GM10248 (cell line): ENCODE data around the gene GRAPL.
"Not testable (repeated sequence)": the region's sequence is repeated elsewhere in the genome, so short reads cannot be mapped to it uniquely, and the experiment has no call there.

Experiments
- CTCF ChIA-PET: fragments of 300-600 bp; sonication (Branson Sonifier 250); formaldehyde crosslinking; extraction: SDS; loops from one replicate; lab custom pipeline; 2021; ENCODE audit warnings: antibody characterized with exemption; lab: Yijun Ruan, JAX
- POLR2A ChIA-PET: fragments of 350-650 bp; sonication (Branson Sonifier 250); formaldehyde crosslinking; extraction: SDS; loops from one replicate; lab custom pipeline; 2020; ENCODE audit warnings: antibody characterized with exemption; lab: Yijun Ruan, JAX
- DNase-seq: peaks from one replicate; pipeline ENCODE4 v3.0.0; 2012; ENCODE audit errors: extremely low spot score

The GRAPL gene

DNA sequence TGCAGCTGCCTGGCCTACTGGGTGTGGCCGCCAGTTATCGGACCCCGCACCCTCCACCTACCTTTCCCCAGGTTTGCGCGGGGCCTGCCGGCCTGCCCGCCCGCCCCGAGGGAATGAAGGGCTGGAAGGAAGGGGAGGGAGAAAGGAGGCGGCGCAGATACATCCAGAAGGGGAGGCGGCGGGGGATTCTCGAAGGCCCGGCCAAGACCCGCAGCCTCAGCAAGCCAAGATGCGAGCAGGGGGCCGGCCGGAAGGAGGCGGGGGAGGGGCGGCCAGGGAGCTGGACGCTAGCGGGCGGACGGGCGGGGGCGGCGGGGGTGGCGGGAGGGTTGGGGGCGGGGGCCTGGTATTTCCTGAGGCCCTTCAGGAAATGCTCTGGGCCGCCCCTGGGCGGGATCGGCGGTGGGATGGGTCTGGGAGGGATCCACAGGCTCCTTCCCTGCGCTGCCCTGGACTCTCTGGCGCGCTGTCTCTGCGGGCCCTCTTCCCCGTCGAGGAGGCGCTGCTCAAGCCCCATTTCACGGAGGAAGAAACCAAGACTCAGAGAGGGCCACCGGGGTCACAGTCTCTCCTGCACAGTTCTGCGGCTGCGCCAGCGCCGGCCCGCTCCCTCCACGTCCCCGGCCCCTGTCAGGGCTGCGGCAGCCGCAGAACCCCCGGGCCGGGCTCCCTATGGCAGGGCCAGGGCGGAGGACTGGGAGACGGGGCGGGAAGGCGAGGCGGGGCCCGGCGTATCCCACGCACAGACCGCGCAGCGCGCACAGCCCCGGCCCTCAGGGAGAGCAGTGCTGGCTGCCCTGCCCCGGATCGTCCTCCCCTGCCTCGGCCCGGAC is 35.2 kb downstream of the GRAPL start:
- POLR2A ChIA-PET, DNase-seq, CTCF ChIA-PET: not testable (repeated sequence)

- CTCF ChIA-PET, DNase-seq, POLR2A ChIA-PET: not testable (repeated sequence)
Observed at GRCh38 chr17:19174422-19174821, 47.0 kb downstream of the GRAPL start.

DNA sequence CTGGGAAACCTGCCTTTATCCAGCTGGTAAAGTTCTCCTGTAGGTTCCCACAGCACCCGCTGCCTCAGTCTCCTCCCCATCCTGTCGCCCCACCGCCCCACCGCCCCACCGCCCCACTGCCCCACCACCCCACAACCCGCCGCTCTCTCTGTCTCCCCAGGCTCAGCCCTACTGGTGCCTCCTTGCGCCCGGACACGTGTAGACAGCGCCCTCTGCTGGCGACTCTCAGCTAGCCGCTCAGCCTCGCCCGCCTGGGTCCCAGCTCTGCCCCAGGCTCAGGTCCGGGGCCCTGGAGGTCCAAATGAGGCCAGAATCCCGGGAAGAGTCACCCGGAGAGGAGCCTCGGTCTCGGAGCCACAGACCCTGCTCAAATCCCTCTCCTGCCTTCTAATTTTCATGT is 48.0 kb downstream of the GRAPL start:
- POLR2A ChIA-PET, result not testable (repeated sequence)

DNA sequence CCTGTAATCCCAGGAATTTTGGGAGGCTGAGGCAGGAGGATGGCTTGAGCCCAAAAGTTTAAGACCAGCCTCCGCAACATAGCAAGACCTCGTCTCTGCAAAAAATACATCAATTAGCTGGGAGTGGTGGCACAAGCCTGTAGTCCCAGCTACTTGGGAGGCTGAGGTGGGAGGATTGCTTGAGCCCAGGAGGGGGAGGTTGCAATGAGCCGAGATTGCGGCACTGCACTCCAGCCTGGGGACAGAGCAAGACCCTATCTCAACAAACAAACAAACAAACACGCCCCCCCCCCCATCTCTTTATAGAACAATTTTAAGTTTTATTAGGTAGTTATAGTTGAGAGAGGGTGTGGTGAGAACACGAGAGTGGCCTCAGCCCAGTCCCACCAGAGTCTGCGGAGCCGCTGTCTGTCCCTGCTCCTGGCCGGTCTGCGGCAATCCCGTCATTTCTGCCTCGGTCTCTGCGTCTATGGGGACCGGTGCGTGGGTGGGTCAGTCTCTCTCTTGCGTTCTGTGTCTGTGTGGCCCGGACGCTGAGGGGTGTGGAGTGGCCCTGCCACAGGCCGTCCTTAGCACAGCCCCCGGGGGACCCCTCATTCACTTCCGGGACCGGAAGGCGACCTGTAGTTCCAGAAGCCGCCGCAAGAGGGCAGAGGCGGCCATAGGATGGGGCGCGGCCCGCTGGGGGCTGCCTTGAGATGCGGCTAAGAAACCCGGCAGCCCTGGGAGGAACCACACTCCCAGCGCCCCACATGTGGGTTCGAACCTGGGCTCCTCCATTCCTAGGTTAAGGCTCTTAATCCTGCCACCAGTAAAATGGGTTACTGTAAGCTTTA is 53.9 kb downstream of the GRAPL start:
- DNase-seq, CTCF ChIA-PET, POLR2A ChIA-PET: not testable (repeated sequence)

More for the DNA sequence above, 48.0 kb downstream of the GRAPL start:
- DNase-seq, CTCF ChIA-PET: not testable (repeated sequence)

DNA sequence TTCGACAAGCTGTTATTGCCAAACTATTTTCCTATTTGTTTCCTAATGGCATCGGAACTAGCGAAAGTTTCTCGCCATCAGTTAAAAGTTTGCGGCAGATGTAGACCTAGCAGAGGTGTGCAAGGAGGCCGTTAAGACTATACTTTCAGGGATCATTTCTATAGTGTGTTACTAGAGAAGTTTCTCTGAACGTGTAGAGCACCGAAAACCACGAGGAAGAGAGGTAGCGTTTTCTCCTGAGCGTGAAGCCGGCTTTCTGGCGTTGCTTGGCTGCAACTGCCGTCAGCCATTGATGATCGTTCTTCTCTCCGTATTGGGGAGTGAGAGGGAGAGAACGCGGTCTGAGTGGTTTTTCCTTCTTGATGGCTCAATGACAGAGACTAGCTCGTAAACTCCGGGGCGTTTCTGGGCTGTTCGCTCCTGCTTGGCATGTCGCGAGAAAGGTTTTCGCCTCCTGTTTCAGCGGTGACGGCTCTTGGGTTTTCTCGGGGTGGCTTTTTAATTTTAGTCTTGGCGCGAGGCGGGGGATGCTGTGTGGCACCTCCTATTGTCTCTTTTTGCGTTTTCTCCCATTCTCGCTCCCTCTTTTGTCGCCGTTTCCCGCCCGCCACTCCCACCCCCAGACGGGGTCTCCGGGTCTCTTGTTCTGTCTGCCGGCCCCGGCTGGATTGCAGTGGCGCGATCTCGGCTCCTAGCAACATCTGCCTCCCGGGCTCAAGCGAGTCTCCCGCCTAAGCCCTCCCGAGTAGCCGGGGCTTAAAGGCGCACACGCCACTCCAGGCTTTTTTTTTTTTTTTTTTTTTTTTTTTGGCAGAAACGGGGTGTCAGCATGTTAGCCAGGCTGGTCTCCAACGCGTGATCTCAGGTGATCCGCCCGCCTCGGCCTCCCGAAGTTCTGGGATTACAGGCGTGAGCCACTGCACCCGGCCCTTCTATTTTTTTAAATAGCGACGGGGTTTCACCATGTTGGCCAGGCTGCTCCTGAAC is 60.8 kb downstream of the GRAPL start:
- CTCF ChIA-PET, DNase-seq, POLR2A ChIA-PET: not testable (repeated sequence)

- DNase-seq, CTCF ChIA-PET, POLR2A ChIA-PET: not testable (repeated sequence)
Observed at GRCh38 chr17:19188870-19189708, 61.7 kb downstream of the GRAPL start.

GRCh38 chr17:19189781-19190405 is 62.5 kb downstream of the GRAPL start:
- DNase-seq, CTCF ChIA-PET, POLR2A ChIA-PET: not testable (repeated sequence)

DNA sequence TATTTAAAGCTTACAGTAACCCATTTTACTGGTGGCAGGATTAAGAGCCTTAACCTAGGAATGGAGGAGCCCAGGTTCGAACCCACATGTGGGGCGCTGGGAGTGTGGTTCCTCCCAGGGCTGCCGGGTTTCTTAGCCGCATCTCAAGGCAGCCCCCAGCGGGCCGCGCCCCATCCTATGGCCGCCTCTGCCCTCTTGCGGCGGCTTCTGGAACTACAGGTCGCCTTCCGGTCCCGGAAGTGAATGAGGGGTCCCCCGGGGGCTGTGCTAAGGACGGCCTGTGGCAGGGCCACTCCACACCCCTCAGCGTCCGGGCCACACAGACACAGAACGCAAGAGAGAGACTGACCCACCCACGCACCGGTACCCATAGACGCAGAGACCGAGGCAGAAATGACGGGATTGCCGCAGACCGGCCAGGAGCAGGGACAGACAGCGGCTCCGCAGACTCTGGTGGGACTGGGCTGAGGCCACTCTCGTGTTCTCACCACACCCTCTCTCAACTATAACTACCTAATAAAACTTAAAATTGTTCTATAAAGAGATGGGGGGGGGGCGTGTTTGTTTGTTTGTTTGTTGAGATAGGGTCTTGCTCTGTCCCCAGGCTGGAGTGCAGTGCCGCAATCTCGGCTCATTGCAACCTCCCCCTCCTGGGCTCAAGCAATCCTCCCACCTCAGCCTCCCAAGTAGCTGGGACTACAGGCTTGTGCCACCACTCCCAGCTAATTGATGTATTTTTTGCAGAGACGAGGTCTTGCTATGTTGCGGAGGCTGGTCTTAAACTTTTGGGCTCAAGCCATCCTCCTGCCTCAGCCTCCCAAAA is 69.2 kb downstream of the GRAPL start:
- POLR2A ChIA-PET, result not testable (repeated sequence)

DNA sequence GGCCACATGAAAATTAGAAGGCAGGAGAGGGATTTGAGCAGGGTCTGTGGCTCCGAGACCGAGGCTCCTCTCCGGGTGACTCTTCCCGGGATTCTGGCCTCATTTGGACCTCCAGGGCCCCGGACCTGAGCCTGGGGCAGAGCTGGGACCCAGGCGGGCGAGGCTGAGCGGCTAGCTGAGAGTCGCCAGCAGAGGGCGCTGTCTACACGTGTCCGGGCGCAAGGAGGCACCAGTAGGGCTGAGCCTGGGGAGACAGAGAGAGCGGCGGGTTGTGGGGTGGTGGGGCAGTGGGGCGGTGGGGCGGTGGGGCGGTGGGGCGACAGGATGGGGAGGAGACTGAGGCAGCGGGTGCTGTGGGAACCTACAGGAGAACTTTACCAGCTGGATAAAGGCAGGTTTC is 75.1 kb downstream of the GRAPL start:
- POLR2A ChIA-PET, CTCF ChIA-PET, DNase-seq: not testable (repeated sequence)

More for the DNA sequence above, 69.2 kb downstream of the GRAPL start:
- CTCF ChIA-PET, DNase-seq: not testable (repeated sequence)

GRCh38 chr17:19203429-19203828 is 76.0 kb downstream of the GRAPL start:
- CTCF ChIA-PET, POLR2A ChIA-PET, DNase-seq: not testable (repeated sequence)
